HepG2 (cell line): Measurements from ENCODE around the gene PPCS. TPM values are rescaled to one million over a fixed set of nuclear protein-coding genes. Genes with fewer than 3 reads are reported as not detected.

Experiments
- ATAC-seq: fragments of 200-7000 bp; cut with Tn5 transposase; 3 replicates; pipeline ENCODE4 v1.9.1; 2020; ENCODE audit warnings: mild to moderate bottlenecking, moderate library complexity
- Bru-seq: library from RNA; stranded (reverse); fragments of 400-500 nt; gene quantifications from one replicate; lab custom pipeline; 2021; lab: Mats Ljungman, UMichigan
- BruChase-seq, 2 experiments: library from RNA; stranded (reverse); fragments of 400-500 nt; gene quantifications; one replicate each; lab custom pipeline; 2021; lab: Mats Ljungman, UMichigan
- BruUV-seq: library from RNA; stranded (reverse); fragments of 400-500 nt; replicated peaks from 2 replicates; lab custom pipeline; 2021; lab: Mats Ljungman, UMichigan
- CTCF ChIA-PET: fragments of 300-600 bp; formaldehyde crosslinking; extraction: SDS; loops from one replicate; lab custom pipeline; 2021; ENCODE audit warnings: low total read pairs, inconsistent platforms, low intra/inter-chr PET ratio; lab: Yijun Ruan, JAX
- POLR2A ChIA-PET: fragments of 350-600 bp; sonication (Branson Sonifier 250); formaldehyde crosslinking; loops from one replicate; lab custom pipeline; 2020; ENCODE audit warnings: antibody characterized with exemption, inconsistent platforms; lab: Yijun Ruan, JAX
- DNase-seq: peaks from one replicate; pipeline ENCODE4 v3.0.0-alpha.2; 2015; ENCODE audit warnings: low spot score
- FAIRE-seq: peaks from 3 replicates; lab custom pipeline; 2011; peaks lifted over from hg19 to GRCh38; lab: Jason Lieb, UNC
- H2AFZ ChIP-seq: one replicate; pipeline ENCODE4 v1.6.1; 2011; ENCODE audit warnings: low read length, inconsistent platforms
- H3K27ac ChIP-seq: fragments of 300-600 bp; 3 replicates; pipeline ENCODE4 v1.8.0; 2011; ENCODE audit warnings: mixed run types, mild to moderate bottlenecking, mixed read lengths, low read length, inconsistent platforms; ENCODE audit not compliant: insufficient read depth; ENCODE audit errors: extremely low read length
- H3K27me3 ChIP-seq, 2 experiments: fragments of 200-600 bp in 1 of 2; 2 replicates in 1 of 2; 3 replicates in 1 of 2; pipeline versions ENCODE4 v1.6.0 to v1.8.0; 2011; ENCODE audit warnings: low read length in 2 of 2, mild to moderate bottlenecking in 2 of 2, moderate library complexity in 2 of 2, inconsistent platforms in 1 of 2; ENCODE audit not compliant: insufficient read depth in 2 of 2, control insufficient read depth in 1 of 2
- H3K36me3 ChIP-seq, 2 experiments: fragments of 200-600 bp in 1 of 2; replicated peaks in 1 of 2; 2 replicates in 1 of 2; 3 replicates in 1 of 2; pipeline versions ENCODE4 v1.5.1 to v1.8.0; 2011; ENCODE audit warnings: low read length in 2 of 2, inconsistent platforms in 1 of 2; ENCODE audit not compliant: insufficient read depth in 2 of 2, control insufficient read depth in 1 of 2
- H3K4me1 ChIP-seq: 2 replicates; pipeline ENCODE4 v1.5.1; 2012; ENCODE audit warnings: low read length, inconsistent platforms; ENCODE audit not compliant: insufficient read depth
- H3K4me2 ChIP-seq: 2 replicates; pipeline ENCODE4 v1.6.0; 2011; ENCODE audit warnings: low read depth, low read length, inconsistent platforms
- H3K4me3 ChIP-seq, 3 experiments: fragments of 200-600 bp in 1 of 3; sonication (generic), shearing (Covaris generic) in 1 of 3; replicated peaks in 1 of 3; 2 replicates each; pipeline ENCODE4 v1.5.1; 2011 to 2016; ENCODE audit warnings: low read length in 3 of 3, inconsistent platforms in 2 of 3, low read depth in 2 of 3, mild to moderate bottlenecking in 2 of 3, control low read depth in 1 of 3, mixed read lengths in 1 of 3; ENCODE audit not compliant: insufficient read depth in 1 of 3
- H3K79me2 ChIP-seq: one replicate; pipeline ENCODE4 v1.6.1; 2011; ENCODE audit warnings: low read length, inconsistent platforms; ENCODE audit not compliant: insufficient read depth
- H3K9ac ChIP-seq: 2 replicates; pipeline ENCODE4 v1.6.0; 2011; ENCODE audit warnings: mild to moderate bottlenecking, low read depth, low read length, inconsistent platforms; ENCODE audit not compliant: insufficient read depth
- H3K9me3 ChIP-seq: 2 replicates; pipeline ENCODE4 v1.5.1; 2012; ENCODE audit warnings: mild to moderate bottlenecking, low read length
- H4K20me1 ChIP-seq: 2 replicates; pipeline ENCODE4 v1.6.0; 2011; ENCODE audit warnings: inconsistent platforms, mild to moderate bottlenecking, low read length, moderate library complexity; ENCODE audit not compliant: insufficient read depth
- ATAD3A ChIP-seq: sonication (generic); formaldehyde crosslinking; IDR thresholded peaks from 2 replicates; pipeline ENCODE4 v1.4.0; 2020; ENCODE audit warnings: missing genetic modification reagents
- EZH2 ChIP-seq: conservative IDR thresholded peaks from 2 replicates; pipeline ENCODE4 v1.6.1; 2012; ENCODE audit warnings: mild to moderate bottlenecking, low read depth, low read length, moderate library complexity
- HDAC1 ChIP-seq: sonication (generic); formaldehyde crosslinking; IDR thresholded peaks from 2 replicates; pipeline ENCODE4 v1.5.1; 2020; ENCODE audit warnings: mild to moderate bottlenecking, missing genetic modification reagents
- HDAC2 ChIP-seq: sonication (generic); formaldehyde crosslinking; IDR thresholded peaks from 2 replicates; pipeline ENCODE4 v1.4.0; 2020; ENCODE audit warnings: missing genetic modification reagents
- HDAC6 ChIP-seq: fragments of 200-600 bp; sonication (generic); IDR thresholded peaks from 2 replicates; pipeline ENCODE4 v1.7.0; 2017; ENCODE audit warnings: mild to moderate bottlenecking, antibody characterized with exemption, low read length, low read depth
- KDM4B ChIP-seq: sonication (generic); formaldehyde crosslinking; IDR thresholded peaks from 2 replicates; pipeline ENCODE4 v1.4.0; 2020; ENCODE audit warnings: missing genetic modification reagents
- MEF2D ChIP-seq: sonication (generic); formaldehyde crosslinking; IDR thresholded peaks from 2 replicates; pipeline ENCODE4 v1.5.1; 2020; ENCODE audit warnings: mild to moderate bottlenecking, missing genetic modification reagents
- NFYB ChIP-seq: sonication (generic); formaldehyde crosslinking; IDR thresholded peaks from 2 replicates; pipeline ENCODE4 v1.4.0; 2020; ENCODE audit warnings: missing genetic modification reagents
- NRL ChIP-seq: sonication (generic); formaldehyde crosslinking; IDR thresholded peaks from 2 replicates; pipeline ENCODE4 v1.5.0; 2020; ENCODE audit warnings: missing genetic modification reagents, mild to moderate bottlenecking, moderate library complexity, borderline replicate concordance
- RAD21 ChIP-seq: fragments of 450-650 bp; formaldehyde crosslinking; IDR thresholded peaks from 2 replicates; pipeline ENCODE4 v1.5.0; 2020; ENCODE audit warnings: mild to moderate bottlenecking
- RNF2 ChIP-seq: fragments of 450-650 bp; conservative IDR thresholded peaks from 2 replicates; pipeline ENCODE4 v1.6.1; 2016; ENCODE audit warnings: low read depth
- SALL1 ChIP-seq: sonication (generic); formaldehyde crosslinking; IDR thresholded peaks from 2 replicates; pipeline ENCODE4 v1.8.0; 2022; ENCODE audit warnings: mild to moderate bottlenecking, missing genetic modification reagents
- ZFP36L1 ChIP-seq: sonication (generic); formaldehyde crosslinking; IDR thresholded peaks from 2 replicates; pipeline ENCODE4 v1.8.0; 2022; ENCODE audit warnings: mild to moderate bottlenecking, missing genetic modification reagents, moderate library complexity
- ZNF563 ChIP-seq: sonication (generic); formaldehyde crosslinking; IDR thresholded peaks from 2 replicates; pipeline ENCODE4 v1.8.0; 2022; ENCODE audit warnings: mild to moderate bottlenecking, moderate library complexity, missing genetic modification reagents
- ZNF569 ChIP-seq: sonication (generic); formaldehyde crosslinking; IDR thresholded peaks from 2 replicates; pipeline ENCODE4 v1.5.0; 2020; ENCODE audit warnings: mild to moderate bottlenecking, missing genetic modification reagents, moderate library complexity, borderline replicate concordance
- ZNF674 ChIP-seq: sonication (generic); formaldehyde crosslinking; IDR thresholded peaks from 2 replicates; pipeline ENCODE4 v1.5.0; 2020; ENCODE audit warnings: low read depth, mild to moderate bottlenecking, missing genetic modification reagents
- WGBS: methylation state at CpG from one replicate; pipeline ENCODE4 v1.1.6; 2017; ENCODE audit warnings: low lambda C conversion rate; 5-methylcytosine and 5-hydroxymethylcytosine counted together
- in situ Hi-C: cut with HindIII; loops from 2 replicates; pipeline ENCODE4 v1.10.0; 2017; ENCODE audit warnings: low pct_unique_long_range_greater_than_20kb; ENCODE audit not compliant: extremely low pct_ligation_motif_present
- intact Hi-C: fragments of 100-400 bp; cut with micrococcal nuclease; formaldehyde crosslinking; loops from one replicate; pipeline ENCODE4 v1.10.0; 2022; ENCODE audit not compliant: unreplicated experiment
- long read RNA-seq, 2 experiments: library from RNA in 1 of 2; library from polyadenylated mRNA in 1 of 2; stranded (forward) in 1 of 2; unstranded in 1 of 2; transcript quantifications; one replicate each; pipeline ENCODE4 v2.0.0, GENCODE V29; 2019 to 2022
- polyA minus RNA-seq, 3 experiments: library from RNA; depleted of rRNA, polyadenylated mRNA; stranded (reverse); fragments of >200 nt; gene quantifications; 2 replicates each; pipeline ENCODE4 v1.2.3, GENCODE V29; 2011; ENCODE audit warnings: low replicate concordance in 1 of 3
- polyA plus RNA-seq, 8 experiments: library from polyadenylated mRNA; depleted of rRNA in 3 of 8; stranded (reverse) in 7 of 8; unstranded in 1 of 8; fragments of >200 nt; fragmentation: Illumina TruSeq in 4 of 8; extraction: Trizol in 4 of 8; gene quantifications; 2 replicates each; pipeline versions ENCODE4 v1.2.1 to v1.2.3, GENCODE V29; 2011 to 2016; ENCODE audit warnings: low read depth in 4 of 8, missing spikeins in 1 of 8, mixed read lengths in 1 of 8; ENCODE audit not compliant: insufficient read depth in 1 of 8
- total RNA-seq, 5 experiments: library from RNA; depleted of rRNA; stranded (reverse); fragments of >200 nt; fragmentation: Illumina TruSeq; extraction: Trizol; gene quantifications; 2 replicates each; pipeline ENCODE4 v1.2.3, GENCODE V29; 2016; ENCODE audit warnings: low read depth in 1 of 5
- TF ChIP-seq, protein P1 (sequence below): sonication (generic); formaldehyde crosslinking; IDR thresholded peaks from 2 replicates; pipeline ENCODE4 v1.8.1; 2023; ENCODE audit warnings: mild to moderate bottlenecking, moderate library complexity, missing genetic modification reagents

Gene PPCS
- total RNA-seq (2016; rRNA removed; fragmentation: Illumina TruSeq; extraction: Trizol) (38.9 and 51.0 TPM in 2 replicates), polyA plus RNA-seq (2011; rRNA removed) (13.4 and 14.5 TPM in 2 replicates), polyA minus RNA-seq (2011; rRNA and poly(A)+ RNA removed; ENCODE audit: low replicate concordance) (18.4 and 22.8 TPM in 2 replicates), Bru-seq, nascent RNA (percentile 92 among the genes with signal in this experiment), BruChase-seq, experiment 1, labeled RNA remaining after a 6-hour chase (percentile 83 among the genes with signal in this experiment), BruChase-seq, experiment 2, labeled RNA remaining after a 2-hour chase (percentile 81 among the genes with signal in this experiment)
- total RNA-seq (2016; cell fraction: cytosol; rRNA removed; fragmentation: Illumina TruSeq; extraction: Trizol; ENCODE audit: low read depth), result 12.3 and 12.7 TPM in 2 replicates
- total RNA-seq (2016; cell fraction: insoluble cytoplasmic fraction; rRNA removed; fragmentation: Illumina TruSeq; extraction: Trizol), result 38.3 and 49.7 TPM in 2 replicates
- 27.0 and 27.1 TPM in 2 replicates for total RNA-seq (2016; cell fraction: membrane; rRNA removed; fragmentation: Illumina TruSeq; extraction: Trizol)
- total RNA-seq (2016; cell fraction: nucleus; rRNA removed; fragmentation: Illumina TruSeq; extraction: Trizol), result 23.3 and 25.2 TPM in 2 replicates
- polyA plus RNA-seq (2011; cell fraction: cytosol; rRNA removed), result 17.1 and 38.8 TPM in 2 replicates
- 42.9 and 45.6 TPM in 2 replicates for polyA plus RNA-seq (2011; cell fraction: nucleus; rRNA removed)
- polyA plus RNA-seq (2012), result 20.9 and 33.5 TPM in 2 replicates
- polyA plus RNA-seq (2016; cell fraction: cytosol; fragmentation: Illumina TruSeq; extraction: Trizol; ENCODE audit: low read depth), result 13.5 and 16.3 TPM in 2 replicates
- 52.5 and 57.6 TPM in 2 replicates for polyA plus RNA-seq (2016; cell fraction: insoluble cytoplasmic fraction; fragmentation: Illumina TruSeq; extraction: Trizol; ENCODE audit: low read depth)
- 21.2 and 23.0 TPM in 2 replicates for polyA plus RNA-seq (2016; cell fraction: membrane; fragmentation: Illumina TruSeq; extraction: Trizol; ENCODE audit: low read depth)
- 34.2 and 34.7 TPM in 2 replicates for polyA plus RNA-seq (2016; cell fraction: nucleus; fragmentation: Illumina TruSeq; extraction: Trizol; ENCODE audit: insufficient read depth, low read depth)
- polyA minus RNA-seq (2011; cell fraction: cytosol; rRNA and poly(A)+ RNA removed), result 8.9 and 11.3 TPM in 2 replicates
- 17.1 and 19.1 TPM in 2 replicates for polyA minus RNA-seq (2011; cell fraction: nucleus; rRNA and poly(A)+ RNA removed)
- long read RNA-seq, experiment 1, transcript PPCS-203 (3 exons, 1,431 nt), result major isoform, 78 of 92 reads
- long read RNA-seq, experiment 1, transcript PPCS-201 (3 exons, 984 nt), result minor isoform, 8 of 92 reads
- long read RNA-seq, experiment 1, partial matches to known transcripts, result 0 of 92 reads
- long read RNA-seq, experiment 1, other reads (novel, unspliced or antisense), result 4 of 92 reads
- long read RNA-seq, experiment 2, transcript PPCS-203 (3 exons, 1,431 nt), result major isoform, 32 of 59 reads
- long read RNA-seq, experiment 2, partial matches to known transcripts, result 0 of 59 reads
- long read RNA-seq, experiment 2, other reads (novel, unspliced or antisense), result 18 of 59 reads

DNA sequence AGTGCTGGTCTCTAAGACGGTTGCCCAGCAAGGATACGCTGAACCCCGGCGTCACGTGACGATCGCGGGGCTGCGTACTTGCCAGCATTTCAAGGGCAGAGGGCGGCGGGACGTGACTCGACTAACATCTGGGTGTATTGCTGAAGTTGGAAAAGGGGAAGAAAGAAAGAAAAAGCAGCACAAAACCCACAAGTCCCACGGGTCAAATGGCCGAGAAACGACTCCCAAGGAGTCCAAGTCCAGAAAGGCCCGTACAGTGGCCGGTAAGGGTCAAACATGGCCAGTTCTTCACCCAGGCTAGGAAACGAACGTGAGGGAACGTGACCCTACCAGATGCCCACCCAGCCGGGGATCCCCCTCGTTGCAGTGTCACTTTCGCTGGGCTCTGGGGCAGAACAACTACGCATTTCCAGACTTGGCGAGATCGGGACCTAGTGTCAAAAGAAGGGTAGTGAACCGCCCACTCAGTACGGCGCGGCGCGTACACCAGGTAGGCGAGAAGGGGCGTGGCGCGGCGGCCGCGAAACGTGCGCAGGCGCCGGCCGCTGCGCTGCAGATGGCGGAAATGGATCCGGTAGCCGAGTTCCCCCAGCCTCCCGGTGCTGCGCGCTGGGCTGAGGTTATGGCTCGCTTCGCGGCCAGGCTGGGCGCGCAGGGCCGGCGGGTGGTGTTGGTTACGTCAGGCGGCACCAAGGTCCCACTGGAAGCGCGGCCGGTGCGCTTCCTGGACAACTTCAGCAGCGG, at the start of gene PPCS, which contains the start of gene ZMYND12:
Gene PPCS, plus strand, starts transcription at position 534 of the 744 bp plus-strand sequence. Its CDS starts 23 bp downstream, at position 557.
Gene ZMYND12, minus strand, starts transcription at position 13 of the 744 bp plus-strand sequence. CDS start 25 bp downstream, outside the sequence.
- H3K27me3 ChIP-seq, result no peaks in the 10 kb centered on the region; a peak in 1 of 5 replicates
- TF ChIP-seq ZNF674 (no peak), ZFP36L1 (peak; percentile 27; the same call in 1 of the 2 replicates), HDAC6 (no peak), SALL1 (peak; percentile 77), MEF2D (no peak; the same call in 1 of the 2 replicates), HDAC1 (CRISPR knock-in tag) (peak; percentile 79), RAD21 (CRISPR knock-in tag) (peak; percentile 51), ZNF569 (no peak), KDM4B (CRISPR knock-in tag) (no peak), NFYB (no peak; the same call in none of the 2 replicates), ZNF563 (CRISPR knock-in tag) (peak; percentile 71), NRL (CRISPR knock-in tag) (peak; percentile 73; the same call in 1 of the 2 replicates), EZH2 (no peak), HDAC2 (CRISPR knock-in tag) (no peak), ATAD3A (CRISPR knock-in tag) (no peak), RNF2 (no peak; the same call in 1 of the 2 replicates)
- TF ChIP-seq, protein P1, sequence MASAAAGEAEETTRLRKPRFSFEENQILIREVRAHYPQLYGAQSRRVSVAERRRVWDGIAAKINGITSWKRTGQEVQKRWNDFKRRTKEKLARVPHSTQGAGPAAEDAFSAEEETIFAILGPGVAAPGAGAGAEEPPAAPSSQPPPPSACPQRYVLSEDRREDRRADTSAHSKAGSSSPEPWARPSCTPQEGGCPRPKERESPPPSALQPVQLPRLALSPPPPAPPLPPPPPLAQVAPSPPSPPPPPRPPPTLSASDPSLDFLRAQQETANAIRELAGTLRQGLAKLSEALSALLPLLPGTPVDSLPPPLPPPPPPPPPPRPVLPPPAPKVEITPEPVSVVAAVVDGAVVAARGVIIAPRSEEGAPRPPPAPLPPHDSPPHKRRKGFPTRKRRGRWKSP (CRISPR knock-in tag), result peak; percentile 80

More for the DNA sequence above, at the start of gene PPCS, which contains the start of gene ZMYND12:
- peak within 1 kb of the TSS; percentile 74 for H3K27ac ChIP-seq
- peak; percentile 74 for DNase-seq
- H3K9ac ChIP-seq, result peak within 1 kb of the TSS; percentile 93
- intact Hi-C loops, result no loop called here
- peak within 1 kb of the TSS; percentile 24 for H2AFZ ChIP-seq
- TSS peak; percentile 83 for BruUV-seq
- H3K4me1 ChIP-seq, result peaks cover 34% of the 10 kb centered on the region
- CTCF ChIA-PET, result no interaction called here
- no peaks in the 10 kb centered on the region for H3K9me3 ChIP-seq
- H3K79me2 ChIP-seq, result peaks cover 12% of the 10 kb centered on the region
- H3K36me3 ChIP-seq, result peaks cover 1 to 6% of the 10 kb centered on the region in 2 experiments; a peak in 3 of 5 replicates
- H4K20me1 ChIP-seq, result no peaks in the 10 kb centered on the region
- peak; percentile 96 for ATAC-seq
- POLR2A ChIA-PET, result interaction anchor here (1.0 to 1.2 kb wide), 3 partner anchors 10 to 202 kb away, joined by 3 to 8 read pairs (median 3); partner anchors contain the start of gene PPIH
- peak; percentile 49 for FAIRE-seq
- in situ Hi-C loops, result no loop called here
- H3K4me3 ChIP-seq, result peak within 1 kb of the TSS; percentile 90 to 97 (median 96)
- peak within 1 kb of the TSS; percentile 99 for H3K4me2 ChIP-seq
- WGBS, result 1% methylated on average over 18 of the region's 66 CpGs
